TTC549 (cell line): ENCODE measurements around the gene VSIG10.

Source experiments
- FAIRE-seq: peaks from 2 replicates; lab custom pipeline; 2012; peaks lifted over from hg19 to GRCh38; lab: Jason Lieb, UNC

The VSIG10 gene

DNA sequence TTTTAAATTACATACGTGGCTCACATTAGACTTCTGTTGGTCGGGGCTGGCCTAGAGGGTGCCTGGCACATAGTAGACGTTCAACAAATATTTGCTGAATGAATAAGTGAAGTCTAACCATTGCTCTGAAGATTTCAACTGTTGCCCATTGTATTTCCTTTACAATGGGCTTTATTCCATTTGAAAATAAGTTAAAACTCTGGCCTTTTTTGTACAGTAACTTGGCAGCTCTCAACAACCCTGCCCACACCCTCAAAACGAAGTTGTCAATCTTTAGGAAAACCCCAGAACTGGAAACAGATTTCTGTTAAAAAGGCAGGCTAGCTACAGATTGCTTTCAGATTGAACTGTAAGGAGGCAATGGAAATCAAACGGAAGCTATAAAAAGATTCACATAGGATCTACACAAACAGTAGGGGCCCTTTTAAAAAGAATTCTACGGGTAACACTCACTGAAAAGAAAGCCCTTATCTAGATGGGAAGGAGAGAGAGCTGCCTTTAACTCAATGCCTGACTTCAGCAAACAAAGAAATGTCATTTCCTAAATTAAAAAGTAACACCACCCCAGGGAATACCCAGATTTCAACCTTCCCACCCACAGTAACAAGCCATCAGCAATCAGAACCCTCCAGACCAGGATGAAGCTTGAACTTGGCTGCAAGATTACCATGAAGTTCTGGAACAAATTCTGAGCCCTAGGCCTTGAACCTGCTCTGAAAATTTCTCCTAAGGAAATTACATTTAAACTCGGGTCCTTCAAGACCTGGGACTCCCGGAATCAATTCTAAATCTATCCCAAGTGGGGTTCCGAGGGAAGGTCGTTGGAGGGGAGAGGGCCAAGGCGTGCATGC, 44.2 kb downstream of the VSIG10 start:
- no peak for FAIRE-seq

GRCh38 chr12:118058881-118059280, 44.9 kb downstream of the VSIG10 start:
- no peak for FAIRE-seq

- no peak for FAIRE-seq
Observed at GRCh38 chr12:118058227-118058626, 45.6 kb downstream of the VSIG10 start.

DNA sequence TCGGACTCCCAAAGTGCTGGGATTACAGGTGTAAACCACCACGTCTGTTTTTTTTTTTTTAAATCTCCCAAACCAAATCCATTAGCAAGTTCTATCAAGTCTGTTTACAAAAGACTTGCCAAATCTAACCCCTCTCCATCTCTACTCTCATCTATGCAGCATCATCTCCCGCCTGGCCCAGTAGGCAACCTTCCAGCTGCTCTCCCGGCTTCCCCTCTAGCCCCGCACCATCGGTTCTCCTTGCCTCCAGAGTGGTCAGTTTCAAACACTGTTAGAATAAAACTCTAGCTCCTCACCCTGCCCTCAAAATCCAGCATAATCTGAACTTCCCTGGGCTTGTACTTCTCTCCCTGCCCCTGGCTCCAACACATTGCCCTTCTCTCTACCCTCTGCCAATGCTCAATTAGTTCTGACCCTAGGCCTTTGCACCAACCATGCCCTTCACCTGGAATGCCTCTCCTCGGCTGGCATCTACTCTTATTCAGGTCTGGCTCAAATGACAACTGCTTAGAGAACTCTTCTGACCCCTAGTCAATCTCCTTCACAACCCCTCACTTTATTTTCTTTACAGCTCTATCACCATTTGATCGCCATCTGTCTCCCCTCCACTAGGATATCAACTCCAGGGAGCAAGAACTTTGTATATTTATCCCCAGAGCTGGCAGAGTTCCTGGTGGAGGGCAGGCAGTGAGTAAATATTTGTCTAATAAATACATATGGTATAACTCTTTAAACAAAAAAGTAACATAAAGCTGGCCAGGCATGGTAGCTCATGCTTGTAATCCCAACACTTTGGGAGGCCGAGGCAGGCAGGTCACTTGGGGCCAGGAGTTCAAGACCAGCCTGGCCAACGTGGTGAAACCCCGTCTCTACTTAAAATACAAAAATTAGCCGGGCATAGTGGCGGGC, 47.7 kb downstream of the VSIG10 start:
- FAIRE-seq, result no peak

- no peak for FAIRE-seq
Observed at GRCh38 chr12:118055144-118055557, 48.7 kb downstream of the VSIG10 start.

GRCh38 chr12:118053071-118053985, 50.5 kb downstream of the VSIG10 start:
- no peak for FAIRE-seq

GRCh38 chr12:118052324-118053070, 51.3 kb downstream of the VSIG10 start:
- no peak for FAIRE-seq

DNA sequence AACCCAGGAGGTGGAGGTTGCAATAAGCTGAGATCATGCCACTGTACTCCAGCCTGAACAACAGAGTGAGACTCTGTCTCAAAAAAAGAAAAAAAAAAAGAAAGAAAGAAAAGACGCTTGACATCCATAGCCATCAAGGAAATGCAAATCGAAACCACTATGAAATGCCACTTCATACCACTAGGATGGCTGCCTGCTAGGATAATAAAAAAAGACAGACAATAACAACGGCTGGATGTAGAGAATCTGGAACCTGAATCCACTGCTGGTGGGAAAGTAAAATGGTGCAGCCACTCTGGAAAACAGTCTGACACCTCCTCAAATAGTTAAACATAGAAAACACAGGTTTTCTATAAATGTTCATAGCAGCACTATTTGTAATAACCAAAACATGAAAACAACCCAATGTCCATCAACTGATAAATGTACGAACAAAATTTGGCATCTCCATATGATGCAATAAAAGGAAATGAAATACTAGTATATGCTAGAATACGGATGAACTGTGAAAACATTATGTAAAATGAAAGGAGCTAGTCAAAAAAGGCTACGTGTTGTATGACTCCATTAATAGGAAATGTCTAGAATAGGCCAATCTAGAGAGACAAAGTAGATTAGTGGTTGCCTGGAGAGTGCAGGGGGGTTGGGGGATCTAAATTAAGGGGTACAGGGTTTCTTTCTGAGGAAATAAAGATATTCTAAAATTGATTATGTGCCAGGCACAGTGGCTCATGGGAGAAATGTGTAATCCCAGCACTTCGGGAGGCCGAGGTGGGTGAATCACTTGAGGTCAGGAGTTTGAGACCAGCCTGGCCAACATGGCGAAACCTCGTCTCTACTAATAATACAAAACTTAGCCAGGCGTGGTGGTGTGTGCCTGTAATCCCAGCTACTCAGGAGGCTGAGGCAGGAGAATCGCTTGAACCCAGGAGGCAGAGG, 52.6 kb downstream of the VSIG10 start:
- no peak for FAIRE-seq

- no peak for FAIRE-seq
Observed at GRCh38 chr12:118046430-118046829, 57.4 kb downstream of the VSIG10 start.

DNA sequence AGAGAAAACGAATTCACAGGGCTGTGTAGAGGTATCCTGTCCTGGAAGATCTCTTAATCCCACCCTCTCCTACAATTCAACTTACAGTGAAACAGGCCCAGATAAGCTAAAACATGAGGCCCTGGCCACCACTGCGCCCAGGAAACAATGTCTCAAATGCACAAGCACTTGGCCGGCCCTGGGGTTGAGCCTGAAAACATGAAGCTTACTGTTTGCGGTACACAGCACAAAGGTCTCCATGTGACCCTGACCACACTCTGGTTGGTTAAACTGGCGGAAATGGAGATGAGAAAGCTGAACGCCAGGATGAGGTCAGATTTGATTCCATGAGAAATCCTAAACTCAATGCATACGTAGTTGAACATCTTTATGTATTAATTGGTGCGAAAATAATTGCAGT, 59.2 kb downstream of the VSIG10 start:
- no peak for FAIRE-seq

- no peak for FAIRE-seq
Observed at GRCh38 chr12:118044075-118044474, 59.7 kb downstream of the VSIG10 start.

DNA sequence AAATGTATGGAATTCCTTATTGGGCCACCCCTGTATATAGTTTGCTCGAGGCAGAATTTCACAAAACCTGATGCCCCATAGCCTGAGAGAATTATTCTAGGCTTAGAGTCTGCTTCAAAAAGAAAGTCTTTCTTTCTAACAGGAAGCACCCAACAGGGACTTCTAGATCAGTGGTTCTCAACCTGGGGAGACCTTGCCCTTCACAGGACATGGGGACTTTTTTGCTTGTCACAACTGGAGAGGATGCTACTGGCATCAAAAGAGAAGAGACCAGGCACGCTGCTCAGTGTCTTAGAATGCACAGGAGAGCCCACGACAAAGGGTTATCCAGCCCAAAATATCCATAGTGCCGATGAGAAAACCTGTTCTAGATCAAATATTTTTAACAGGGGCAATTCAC, 61.7 kb downstream of the VSIG10 start:
- FAIRE-seq, result no peak

DNA sequence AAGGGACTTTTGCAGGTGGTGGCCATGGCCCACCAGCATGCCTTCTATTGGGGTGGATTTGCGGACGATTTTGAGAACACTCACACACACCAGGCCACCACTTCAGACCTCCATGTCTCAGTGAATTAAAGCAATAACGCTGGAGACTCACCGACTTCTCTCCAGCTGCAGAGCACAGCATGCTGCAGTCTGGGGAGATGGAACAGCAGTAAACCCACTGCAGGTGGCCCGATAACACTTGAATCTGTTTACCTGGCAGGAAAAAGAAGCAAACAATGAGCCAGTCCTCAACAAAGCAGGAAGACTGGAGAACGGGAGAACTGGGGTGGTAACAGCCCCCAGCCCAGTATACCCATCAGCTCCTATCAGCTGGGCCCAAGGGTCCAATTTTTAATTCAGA, 65.7 kb downstream of the VSIG10 start:
- no peak for FAIRE-seq

- no peak for FAIRE-seq
Observed at GRCh38 chr12:118036672-118037411, 67.0 kb downstream of the VSIG10 start.

DNA sequence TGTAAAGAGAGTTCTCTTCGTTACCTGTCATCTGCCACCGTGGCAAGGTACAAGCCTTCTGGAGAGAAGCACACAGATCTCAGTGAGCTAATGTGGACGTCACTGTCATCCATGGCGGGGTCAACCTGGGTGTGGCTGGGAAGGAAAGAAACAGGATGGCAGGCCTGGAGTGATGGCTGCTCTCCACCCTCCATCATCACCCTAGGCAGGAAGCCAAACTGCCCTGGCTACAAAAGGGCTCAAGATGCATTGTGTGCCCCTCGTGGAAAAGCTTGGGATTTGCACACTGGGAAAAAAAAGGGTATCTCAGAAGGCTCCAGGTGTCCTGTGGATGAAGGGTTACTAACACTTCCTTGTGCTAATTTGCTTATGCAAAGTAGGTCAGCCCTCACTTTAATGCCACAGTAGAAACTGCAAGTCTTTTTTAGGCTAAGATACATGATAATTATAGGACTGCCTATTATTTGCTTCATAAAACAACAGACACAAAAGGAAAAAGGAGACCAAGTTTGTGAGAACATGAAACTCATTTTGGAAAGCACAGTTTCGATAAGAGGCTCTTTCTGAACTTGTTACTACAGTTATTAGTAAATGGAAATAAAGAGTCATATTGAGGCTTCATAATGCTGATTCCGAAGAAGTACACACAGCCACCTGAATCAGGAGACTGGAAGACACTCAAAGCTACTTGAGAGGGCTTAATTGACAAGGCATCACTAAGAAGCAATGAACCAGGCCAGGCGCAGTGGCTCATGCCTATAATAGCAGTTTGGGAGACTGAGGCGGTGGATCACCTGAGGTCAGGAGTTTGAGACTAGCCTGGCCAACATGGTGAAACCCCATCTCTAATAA, 68.4 kb downstream of the VSIG10 start:
- no peak for FAIRE-seq

- peak; percentile 62 for FAIRE-seq
Observed at GRCh38 chr12:118034429-118035189, 69.2 kb downstream of the VSIG10 start.

GRCh38 chr12:118033902-118034301, 69.9 kb downstream of the VSIG10 start:
- no peak for FAIRE-seq

DNA sequence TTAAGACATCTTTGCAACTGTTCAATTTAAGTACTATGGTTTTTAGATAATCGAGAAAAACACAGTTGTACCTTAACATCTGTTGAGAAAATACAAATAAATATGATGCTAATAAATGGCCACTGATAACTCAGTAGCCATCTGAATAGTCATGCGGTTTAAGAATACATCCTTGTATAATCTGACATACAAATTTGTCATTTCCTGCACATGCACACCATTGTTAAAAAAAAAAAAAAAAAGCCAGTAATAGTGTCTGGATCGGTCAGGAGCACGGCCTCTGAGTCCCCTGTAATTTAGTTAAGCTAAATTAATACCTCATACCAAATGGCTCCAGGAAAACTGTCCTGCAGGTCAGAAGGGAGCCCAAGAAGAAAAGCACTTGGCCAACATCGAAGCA, 70.5 kb downstream of the VSIG10 start:
- FAIRE-seq, result no peak
